RWPE1 (cell line): ENCODE results near the gene ITGB2.

ENCODE experiments used
- CTCF ChIA-PET: fragments of 350-600 bp; sonication (Branson Sonifier 250); formaldehyde crosslinking; extraction: SDS; loops from one replicate; lab custom pipeline; 2021; lab: Yijun Ruan, JAX
- POLR2A ChIA-PET: fragments of 400-600 bp; formaldehyde crosslinking; extraction: SDS; loops from one replicate; lab custom pipeline; 2020; ENCODE audit warnings: antibody characterized with exemption; ENCODE audit not compliant: low non-redundant PET; lab: Yijun Ruan, JAX
- DNase-seq: peaks from one replicate; pipeline ENCODE4 v3.0.0; 2012; ENCODE audit warnings: low spot score
- H3K27ac ChIP-seq: fragments of 450-650 bp; 2 replicates; pipeline ENCODE4 v1.5.1; 2017
- CTCF ChIP-seq: fragments of 450-650 bp; conservative IDR thresholded peaks from 2 replicates; pipeline ENCODE4 v1.5.1; 2017; ENCODE audit warnings: low read depth, mild to moderate bottlenecking

The ITGB2 gene

GRCh38 chr21:44850905-44851657 lies 69.6 kb downstream of the ITGB2 start:
- H3K27ac ChIP-seq, result peak overlapping the region; percentile 24
- no peak for TF ChIP-seq CTCF
- POLR2A ChIA-PET, result no interaction called here
- DNase-seq, result no peak
- CTCF ChIA-PET, result no interaction called here

- ChIA-PET POLR2A (no interaction called here), CTCF (no interaction called here)
- no peak for DNase-seq
- peak overlapping the region; percentile 24 for H3K27ac ChIP-seq
- no peak for TF ChIP-seq CTCF
Measured at GRCh38 chr21:44850208-44850800, 70.4 kb downstream of the ITGB2 start.

DNA sequence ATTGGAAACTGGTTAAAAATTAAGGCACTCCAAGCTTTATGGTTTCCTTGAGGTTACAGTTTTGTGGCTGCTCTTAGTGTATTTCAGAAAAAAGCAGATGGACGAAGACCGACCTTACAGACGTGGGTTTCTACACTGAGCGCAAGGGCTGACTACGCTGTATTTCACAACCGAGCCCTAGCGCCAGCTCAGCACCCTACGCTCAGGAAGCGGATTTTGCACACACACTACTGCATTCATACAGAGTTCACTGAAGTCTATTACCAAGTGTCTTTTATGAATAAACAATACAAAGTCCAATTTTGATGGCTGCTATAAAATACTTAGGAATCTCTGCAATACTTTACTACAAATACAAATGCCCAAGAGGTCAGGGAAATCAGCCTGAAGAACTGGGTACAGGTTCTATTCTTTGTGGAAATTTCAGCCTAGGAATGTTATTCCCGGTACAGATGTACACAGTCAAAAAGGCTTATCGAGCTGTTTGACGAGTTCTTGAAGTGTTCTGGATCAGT lies 71.0 kb downstream of the ITGB2 start:
- TF ChIP-seq CTCF, result no peak
- ChIA-PET POLR2A (no interaction called here), CTCF (no interaction called here)
- H3K27ac ChIP-seq, result no peak overlapping the region
- DNase-seq, result no peak

GRCh38 chr21:44848821-44849521 lies 71.7 kb downstream of the ITGB2 start:
- CTCF ChIA-PET, result no interaction called here

GRCh38 chr21:44847261-44848056 lies 73.2 kb downstream of the ITGB2 start:
- POLR2A ChIA-PET, result no interaction called here
- TF ChIP-seq CTCF, result no peak
- DNase-seq, result no peak
- H3K27ac ChIP-seq, result peak overlapping the region; percentile 69
- CTCF ChIA-PET, result interaction anchor here (0.5 kb wide), 1 partner anchor 67 kb away, joined by 3 read pairs; no protein-coding TSS in a partner anchor

More at GRCh38 chr21:44848821-44849521, 71.7 kb downstream of the ITGB2 start:
- POLR2A ChIA-PET, result no interaction called here
- H3K27ac ChIP-seq, result peak overlapping the region; percentile 69; the same call in 1 of the 2 replicates
- DNase-seq, result no peak
- no peak for TF ChIP-seq CTCF
